Calu3 (cell line): ENCODE measurements around the gene NOX3. TPM values are rescaled to one million over a fixed set of nuclear protein-coding genes. Genes with fewer than 3 reads are reported as not detected.

Experiments
- BruUV-seq: library from RNA; stranded (reverse); fragments of 400-500 nt; replicated peaks from 2 replicates; lab custom pipeline; 2021; lab: Mats Ljungman, UMichigan
- CTCF ChIA-PET: fragments of 300-600 bp; sonication (Branson Sonifier 250); formaldehyde crosslinking; loops from one replicate; lab custom pipeline; 2022; ENCODE audit warnings: antibody characterized with exemption; lab: Charles Lee
- DNase-seq: peaks from one replicate; pipeline ENCODE4 v3.0.0; 2022
- H3K27ac Mint-ChIP-seq: one replicate; pipeline ENCODE4 v1.8.0; 2022; ENCODE audit warnings: mixed read lengths; ENCODE audit not compliant: unreplicated experiment
- H3K27me3 Mint-ChIP-seq: one replicate; pipeline ENCODE4 v1.8.0; 2022; ENCODE audit warnings: mixed read lengths; ENCODE audit not compliant: unreplicated experiment
- H3K36me3 Mint-ChIP-seq: one replicate; pipeline ENCODE4 v1.8.0; 2022; ENCODE audit warnings: mild to moderate bottlenecking, moderate library complexity, mixed read lengths; ENCODE audit not compliant: insufficient read depth, unreplicated experiment
- H3K4me1 Mint-ChIP-seq: one replicate; pipeline ENCODE4 v1.8.0; 2022; ENCODE audit warnings: mild to moderate bottlenecking, low read depth, mixed read lengths; ENCODE audit not compliant: unreplicated experiment
- H3K4me3 Mint-ChIP-seq: one replicate; pipeline ENCODE4 v1.8.0; 2022; ENCODE audit warnings: mild to moderate bottlenecking, low read depth, moderate library complexity, mixed read lengths; ENCODE audit not compliant: unreplicated experiment
- H3K9me3 Mint-ChIP-seq: one replicate; pipeline ENCODE4 v1.8.0; 2022; ENCODE audit warnings: low read depth, mixed read lengths; ENCODE audit not compliant: unreplicated experiment
- CTCF ChIP-seq: fragments of 200-600 bp; IDR thresholded peaks from one replicate; pipeline ENCODE4 v1.8.0; 2022; ENCODE audit warnings: antibody characterized with exemption; ENCODE audit not compliant: unreplicated experiment
- intact Hi-C: fragments of 100-400 bp; cut with micrococcal nuclease; formaldehyde crosslinking; loops from one replicate; pipeline ENCODE4 v1.10.0; 2022; ENCODE audit not compliant: unreplicated experiment
- total RNA-seq: library from RNA; stranded (reverse); gene quantifications from 2 replicates; pipeline ENCODE4 v1.2.3, GENCODE V29; 2022

The NOX3 gene
- total RNA-seq, 1 experiment from 2014 or later = not detected

DNA sequence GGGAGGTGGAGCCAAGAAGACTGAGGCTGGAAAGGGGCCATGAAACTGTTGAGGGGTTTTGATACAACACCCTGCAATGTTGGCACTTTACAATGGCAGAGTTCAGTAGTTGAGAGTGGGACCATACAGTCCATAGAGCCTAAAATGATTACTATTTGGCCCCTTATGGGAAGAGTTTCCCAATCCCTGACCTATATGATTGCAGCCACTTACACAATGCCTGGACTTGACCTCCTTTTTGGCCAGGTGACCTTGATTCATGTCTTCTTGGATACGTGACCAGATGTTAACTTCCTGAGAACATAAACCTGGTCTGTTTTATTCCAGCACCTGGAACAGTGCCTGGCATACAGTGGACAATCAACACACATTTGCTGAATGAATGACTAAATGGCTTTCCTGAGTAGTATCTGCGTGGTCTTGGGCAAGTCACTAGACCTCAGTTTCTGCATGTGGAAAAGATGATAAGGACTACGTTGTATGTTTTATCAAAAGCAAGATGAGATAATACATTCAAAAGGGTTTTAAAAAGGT is 58.4 kb downstream of the NOX3 start:
- intact Hi-C loops = no loop called here
- Mint-ChIP-seq H3K4me1 (no peaks in the 10 kb centered on the region), H3K27me3 (no peaks in the 10 kb centered on the region), H3K36me3 (no peaks in the 10 kb centered on the region), H3K27ac (no peak overlapping the region), H3K9me3 (no peaks in the 10 kb centered on the region), H3K4me3 (no peak overlapping the region)
- BruUV-seq = no TSS peak
- CTCF ChIA-PET = no interaction called here
- no peak for TF ChIP-seq CTCF
- DNase-seq = no peak

DNA sequence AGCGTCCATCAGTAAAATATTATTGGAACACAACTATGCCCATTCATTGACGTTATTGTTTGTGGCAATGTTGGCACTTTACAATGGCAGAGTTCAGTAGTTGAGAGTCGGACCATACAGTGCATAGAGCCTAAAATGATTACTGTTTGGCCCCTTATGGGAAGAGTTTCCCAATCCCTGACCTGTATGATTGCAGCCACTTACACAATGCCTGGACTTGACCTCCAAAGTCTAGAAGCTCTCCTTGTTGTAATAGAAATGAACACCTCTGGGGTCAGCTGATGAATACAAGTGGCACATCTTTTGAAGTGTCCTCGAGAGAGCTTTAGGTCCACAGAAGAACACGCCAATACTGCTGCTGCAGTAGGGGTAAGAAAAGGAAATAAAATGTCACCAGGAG is 59.0 kb downstream of the NOX3 start:
- H3K9me3 Mint-ChIP-seq = no peaks in the 10 kb centered on the region
- no peak overlapping the region for H3K27ac Mint-ChIP-seq
- H3K4me3 Mint-ChIP-seq = no peak overlapping the region
- no peak for DNase-seq
- CTCF ChIA-PET = no interaction called here
- TF ChIP-seq CTCF = no peak
- no peaks in the 10 kb centered on the region for H3K27me3 Mint-ChIP-seq
- intact Hi-C loops = no loop called here
- no peaks in the 10 kb centered on the region for H3K36me3 Mint-ChIP-seq
- H3K4me1 Mint-ChIP-seq = no peaks in the 10 kb centered on the region
- BruUV-seq = no TSS peak

GRCh38 chr6:155395339-155395738 is 60.3 kb downstream of the NOX3 start:
- Mint-ChIP-seq H3K36me3 (no peaks in the 10 kb centered on the region), H3K4me3 (no peak overlapping the region), H3K4me1 (no peaks in the 10 kb centered on the region), H3K27ac (no peak overlapping the region), H3K9me3 (peaks cover 3% of the 10 kb centered on the region), H3K27me3 (no peaks in the 10 kb centered on the region)
- TF ChIP-seq CTCF = no peak
- CTCF ChIA-PET = no interaction called here
- BruUV-seq = no TSS peak
- no peak for DNase-seq
- intact Hi-C loops = no loop called here

- Mint-ChIP-seq H3K27ac (no peak overlapping the region), H3K4me3 (no peak overlapping the region), H3K36me3 (no peaks in the 10 kb centered on the region), H3K9me3 (peaks cover 8% of the 10 kb centered on the region), H3K4me1 (no peaks in the 10 kb centered on the region), H3K27me3 (no peaks in the 10 kb centered on the region)
- no peak for TF ChIP-seq CTCF
- CTCF ChIA-PET = no interaction called here
- intact Hi-C loops = no loop called here
- BruUV-seq = no TSS peak
- DNase-seq = no peak
These were observed 66.5 kb downstream of the NOX3 start for GRCh38 chr6:155389130-155389529.
